GM23338 (cell line): ENCODE measurements around the gene BAG3. TPM values are rescaled to one million over a fixed set of nuclear protein-coding genes. Genes with fewer than 3 reads are reported as not detected.

Experiments
- ATAC-seq: fragments of 200-7000 bp; cut with Tn5 transposase; 3 replicates; pipeline ENCODE4 v1.9.1; 2020
- DNase-seq: peaks from one replicate; pipeline ENCODE4 v3.0.0-alpha.2; 2015; ENCODE audit warnings: low spot score
- H2AFZ ChIP-seq: fragments of 200-600 bp; sonication (generic); 2 replicates; pipeline ENCODE4 v1.8.0; 2016; ENCODE audit warnings: antibody characterized with exemption, mild to moderate bottlenecking, moderate library complexity
- H3F3A ChIP-seq: fragments of 200-600 bp; sonication (generic); replicated peaks from 2 replicates; pipeline ENCODE4 v1.8.0; 2017; ENCODE audit warnings: antibody characterized with exemption, mixed run types, low read depth
- H3K27ac ChIP-seq: fragments of 200-600 bp; sonication (generic); 2 replicates; pipeline ENCODE4 v1.6.1; 2016; ENCODE audit warnings: low read depth
- H3K27me3 ChIP-seq: fragments of 200-600 bp; sonication (generic); 2 replicates; pipeline ENCODE4 v1.8.0; 2016; ENCODE audit warnings: mild to moderate bottlenecking, mixed run types, moderate library complexity; ENCODE audit not compliant: insufficient read depth
- H3K36me3 ChIP-seq: fragments of 200-600 bp; sonication (generic); 2 replicates; pipeline ENCODE4 v1.8.0; 2016; ENCODE audit warnings: mild to moderate bottlenecking; ENCODE audit not compliant: insufficient read depth
- H3K4me1 ChIP-seq: fragments of 200-600 bp; sonication (generic); 2 replicates; pipeline ENCODE4 v1.8.0; 2016; ENCODE audit warnings: mild to moderate bottlenecking, moderate library complexity; ENCODE audit not compliant: insufficient read depth
- H3K4me2 ChIP-seq: fragments of 200-600 bp; sonication (generic); 2 replicates; pipeline ENCODE4 v1.7.1; 2017; ENCODE audit warnings: mixed run types
- H3K4me3 ChIP-seq: fragments of 200-600 bp; sonication (generic); 2 replicates; pipeline ENCODE4 v1.6.1; 2016; ENCODE audit warnings: mixed run types
- H3K79me2 ChIP-seq: fragments of 200-600 bp; sonication (generic); replicated peaks from 2 replicates; pipeline ENCODE4 v1.8.0; 2017; ENCODE audit warnings: mild to moderate bottlenecking; ENCODE audit not compliant: insufficient read depth
- H3K9me2 ChIP-seq: fragments of 200-600 bp; sonication (generic); 2 replicates; pipeline ENCODE4 v1.8.0; 2017; ENCODE audit not compliant: insufficient read depth
- H4K20me1 ChIP-seq: fragments of 200-600 bp; sonication (generic); replicated peaks from 2 replicates; pipeline ENCODE4 v1.8.0; 2017; ENCODE audit warnings: mild to moderate bottlenecking; ENCODE audit not compliant: insufficient read depth
- H3K27ac Mint-ChIP-seq: 2 replicates; pipeline ENCODE4 v1.8.0; 2020; ENCODE audit warnings: inconsistent platforms, mild to moderate bottlenecking, moderate library complexity, mixed read lengths
- H3K27me3 Mint-ChIP-seq: 3 replicates; pipeline ENCODE4 v1.8.0; 2022; ENCODE audit warnings: low read depth, mild to moderate bottlenecking, moderate library complexity, mixed read lengths, inconsistent platforms; ENCODE audit not compliant: insufficient read depth, poor library complexity
- H3K36me3 Mint-ChIP-seq: 3 replicates; pipeline ENCODE4 v1.8.0; 2021; ENCODE audit warnings: low read depth, mild to moderate bottlenecking, inconsistent platforms, moderate library complexity, mixed read lengths
- H3K4me1 Mint-ChIP-seq: 3 replicates; pipeline ENCODE4 v1.8.0; 2020; ENCODE audit warnings: mild to moderate bottlenecking, inconsistent platforms, mixed read lengths
- H3K4me3 Mint-ChIP-seq: 3 replicates; pipeline ENCODE4 v1.8.0; 2021; ENCODE audit warnings: moderate library complexity, mild to moderate bottlenecking, inconsistent platforms, mixed read lengths
- H3K9me3 Mint-ChIP-seq: 3 replicates; pipeline ENCODE4 v1.8.0; 2020; ENCODE audit warnings: moderate library complexity, mild to moderate bottlenecking, inconsistent platforms, mixed read lengths
- CTCF ChIP-seq, 2 experiments: fragments of 200-600 bp in 1 of 2; sonication (generic) in 1 of 2; conservative IDR thresholded peaks; 2 replicates each; pipeline versions ENCODE4 v1.5.1 to v1.6.1; 2016 to 2017; ENCODE audit warnings: antibody characterized with exemption in 2 of 2, low read depth in 2 of 2, mild to moderate bottlenecking in 2 of 2, moderate library complexity in 1 of 2
- EZH2 ChIP-seq: fragments of 200-600 bp; sonication (generic); IDR thresholded peaks from one replicate; pipeline ENCODE4 v1.8.0; 2017; ENCODE audit warnings: antibody characterized with exemption, mild to moderate bottlenecking, low read depth; ENCODE audit not compliant: unreplicated experiment
- EZH2phosphoT487 ChIP-seq: fragments of 200-600 bp; sonication (generic); IDR thresholded peaks from one replicate; pipeline ENCODE4 v1.8.1; 2018; ENCODE audit warnings: antibody characterized with exemption; ENCODE audit not compliant: unreplicated experiment
- STAT1 ChIP-seq: IDR thresholded peaks from one replicate; pipeline ENCODE4 v1.6.1; 2016; ENCODE audit warnings: antibody characterized with exemption; ENCODE audit not compliant: unreplicated experiment
- polyA plus RNA-seq: library from polyadenylated mRNA; unstranded; fragments of >200 nt; fragmentation: Nextera tagmentation; extraction: Ambion mirVana; gene quantifications from 2 replicates; pipeline ENCODE4 v1.2.1, GENCODE V29; 2016
- total RNA-seq: library from RNA; depleted of rRNA; stranded (reverse); fragments of >200 nt; shearing (Covaris generic); gene quantifications from 2 replicates; pipeline ENCODE4 v1.2.3, GENCODE V29; 2014
- TF ChIP-seq, protein P1 (sequence below): IDR thresholded peaks from one replicate; pipeline ENCODE4 v1.6.1; 2018; ENCODE audit warnings: antibody characterized with exemption; ENCODE audit not compliant: unreplicated experiment

Gene BAG3
- total and polyA plus RNA-seq, 2 experiments from 2014 or later: 8.2 to 8.4 TPM

GRCh38 chr10:119643306-119644204 lies 7.6 kb upstream of the BAG3 start:
- Histone ChIP-seq H4K20me1 (no peaks in the 10 kb centered on the region), H3K79me2 (no peaks in the 10 kb centered on the region), H3K36me3 (no peaks in the 10 kb centered on the region), H3K4me2 (no peak overlapping the region), H3K9me2 (no peaks in the 10 kb centered on the region), H3K4me1 (no peaks in the 10 kb centered on the region), H3F3A (no peaks in the 10 kb centered on the region), H3K27ac (no peak overlapping the region), H3K4me3 (no peak overlapping the region), H3K27me3 (no peaks in the 10 kb centered on the region), H2AFZ (peak overlapping the region; percentile 96)
- no peak overlapping the region for H3K4me3 Mint-ChIP-seq
- TF ChIP-seq EZH2phosphoT487 (no peak), CTCF (conservative IDR thresholded peaks at IDR 0.05; ENCODE audit: low read depth in 2 of 2) (peak; percentile 19 to 37), STAT1 (no peak)
- TF ChIP-seq, protein P1, sequence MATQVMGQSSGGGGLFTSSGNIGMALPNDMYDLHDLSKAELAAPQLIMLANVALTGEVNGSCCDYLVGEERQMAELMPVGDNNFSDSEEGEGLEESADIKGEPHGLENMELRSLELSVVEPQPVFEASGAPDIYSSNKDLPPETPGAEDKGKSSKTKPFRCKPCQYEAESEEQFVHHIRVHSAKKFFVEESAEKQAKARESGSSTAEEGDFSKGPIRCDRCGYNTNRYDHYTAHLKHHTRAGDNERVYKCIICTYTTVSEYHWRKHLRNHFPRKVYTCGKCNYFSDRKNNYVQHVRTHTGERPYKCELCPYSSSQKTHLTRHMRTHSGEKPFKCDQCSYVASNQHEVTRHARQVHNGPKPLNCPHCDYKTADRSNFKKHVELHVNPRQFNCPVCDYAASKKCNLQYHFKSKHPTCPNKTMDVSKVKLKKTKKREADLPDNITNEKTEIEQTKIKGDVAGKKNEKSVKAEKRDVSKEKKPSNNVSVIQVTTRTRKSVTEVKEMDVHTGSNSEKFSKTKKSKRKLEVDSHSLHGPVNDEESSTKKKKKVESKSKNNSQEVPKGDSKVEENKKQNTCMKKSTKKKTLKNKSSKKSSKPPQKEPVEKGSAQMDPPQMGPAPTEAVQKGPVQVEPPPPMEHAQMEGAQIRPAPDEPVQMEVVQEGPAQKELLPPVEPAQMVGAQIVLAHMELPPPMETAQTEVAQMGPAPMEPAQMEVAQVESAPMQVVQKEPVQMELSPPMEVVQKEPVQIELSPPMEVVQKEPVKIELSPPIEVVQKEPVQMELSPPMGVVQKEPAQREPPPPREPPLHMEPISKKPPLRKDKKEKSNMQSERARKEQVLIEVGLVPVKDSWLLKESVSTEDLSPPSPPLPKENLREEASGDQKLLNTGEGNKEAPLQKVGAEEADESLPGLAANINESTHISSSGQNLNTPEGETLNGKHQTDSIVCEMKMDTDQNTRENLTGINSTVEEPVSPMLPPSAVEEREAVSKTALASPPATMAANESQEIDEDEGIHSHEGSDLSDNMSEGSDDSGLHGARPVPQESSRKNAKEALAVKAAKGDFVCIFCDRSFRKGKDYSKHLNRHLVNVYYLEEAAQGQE: no peak
- ATAC-seq: peak; percentile 55
- H3K27ac Mint-ChIP-seq: no peak overlapping the region
- peaks cover 5% of the 10 kb centered on the region; the same call in 1 of the 3 replicates for H3K36me3 Mint-ChIP-seq
- H3K27me3 Mint-ChIP-seq: peaks cover 2% of the 10 kb centered on the region
- H3K4me1 Mint-ChIP-seq: peaks cover 5% of the 10 kb centered on the region; the same call in 1 of the 3 replicates
- H3K9me3 Mint-ChIP-seq: peaks cover 19% of the 10 kb centered on the region
- no peak for DNase-seq

DNA sequence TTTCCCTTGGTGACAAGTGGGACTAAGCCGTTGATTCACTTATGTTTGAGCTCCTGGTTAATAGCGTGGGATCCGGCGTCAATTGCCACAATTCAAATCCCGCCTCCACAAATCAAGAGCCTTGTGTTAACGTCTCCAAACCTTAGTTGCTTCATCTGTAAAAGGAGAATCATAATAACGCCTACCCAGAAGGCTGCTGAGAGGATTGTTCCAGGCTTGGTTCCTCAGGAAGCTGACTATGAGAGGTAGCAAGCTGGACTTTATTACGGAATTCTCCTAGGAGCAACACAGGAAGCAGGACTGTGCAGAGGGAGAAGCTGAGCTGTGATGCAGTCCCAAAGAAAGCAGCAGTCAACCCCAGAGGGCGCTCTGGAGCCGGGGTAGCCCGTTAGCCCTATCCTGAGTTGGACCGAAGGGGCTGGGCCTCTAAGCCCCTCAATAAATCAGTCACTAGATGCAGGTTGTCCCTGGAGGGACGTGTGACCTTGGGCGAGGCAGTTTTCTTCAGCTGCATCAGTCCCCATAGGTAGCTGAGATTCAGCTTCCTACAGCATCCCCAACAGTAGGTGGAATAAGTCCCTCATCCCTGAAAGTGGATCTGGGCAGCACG lies 6.9 kb upstream of the BAG3 start:
- H3K4me3 ChIP-seq: no peak overlapping the region
- Mint-ChIP-seq H3K4me1 (peaks cover 5% of the 10 kb centered on the region; the same call in 1 of the 3 replicates), H3K9me3 (peaks cover 19% of the 10 kb centered on the region), H3K27me3 (peaks cover 2% of the 10 kb centered on the region), H3K4me3 (no peak overlapping the region), H3K27ac (no peak overlapping the region), H3K36me3 (peaks cover 5% of the 10 kb centered on the region; the same call in 1 of the 3 replicates)
- H3K36me3 ChIP-seq: no peaks in the 10 kb centered on the region
- H2AFZ ChIP-seq: peak overlapping the region; percentile 96
- no peak overlapping the region for H3K4me2 ChIP-seq
- no peak overlapping the region for H3K27ac ChIP-seq
- peak; percentile 57 to 68 for TF ChIP-seq CTCF (conservative IDR thresholded peaks at IDR 0.05; ENCODE audit: low read depth in 2 of 2)
- TF ChIP-seq EZH2: no peak
- no peaks in the 10 kb centered on the region for H3F3A ChIP-seq
- H3K79me2 ChIP-seq: no peaks in the 10 kb centered on the region
- DNase-seq: peak; percentile 61
- peak; percentile 95 for ATAC-seq
- no peaks in the 10 kb centered on the region for H3K4me1 ChIP-seq
- no peaks in the 10 kb centered on the region for H3K9me2 ChIP-seq
- no peaks in the 10 kb centered on the region for H3K27me3 ChIP-seq
- H4K20me1 ChIP-seq: no peaks in the 10 kb centered on the region
